Heart left ventricle (tissue), 16 donors: ENCODE measurements around the gene HDGFL3. TPM values are rescaled to one million over a fixed set of nuclear protein-coding genes. Genes with fewer than 3 reads are reported as not detected.
"Not testable (repeated sequence)": the region's sequence is repeated elsewhere in the genome, so short reads cannot be mapped to it uniquely, and the experiment has no call there.

Experiments used
- ATAC-seq, 4 donors: fragments of 200-7000 bp; cut with Tn5 transposase; one replicate each; pipeline ENCODE4 v1.9.1; 2020 to 2022; ENCODE audit warnings: moderate library complexity in 4 of 4, mild to moderate bottlenecking in 3 of 4, moderate number of reproducible peaks in 1 of 4
- DNase-seq, 5 donors: peaks; one replicate each; pipeline ENCODE4 v3.0.0-alpha.2; 2020
- H3K27ac ChIP-seq, 12 donors: fragments of 200-600 bp; sonication (generic) in 4 of 12; one replicate each; pipeline versions ENCODE4 v1.5.0 to v1.8.0; 2016 to 2022; ENCODE audit warnings: mild to moderate bottlenecking in 2 of 12
- H3K27me3 ChIP-seq, 9 donors: fragments of 200-600 bp; sonication (generic) in 2 of 9; one replicate each; pipeline versions ENCODE4 v1.5.1 to v1.8.0; 2016 to 2022; ENCODE audit warnings: mild to moderate bottlenecking in 3 of 9
- H3K36me3 ChIP-seq, 9 donors: fragments of 200-600 bp; sonication (generic) in 2 of 9; one replicate each; pipeline versions ENCODE4 v1.5.0 to v1.8.0; 2018 to 2022; ENCODE audit warnings: mild to moderate bottlenecking in 2 of 9
- H3K4me1 ChIP-seq, 12 donors: fragments of 200-600 bp; sonication (generic) in 4 of 12; one replicate each; pipeline versions ENCODE4 v1.5.0 to v1.8.0; 2016 to 2022; ENCODE audit warnings: mild to moderate bottlenecking in 3 of 12
- H3K4me3 ChIP-seq, 12 donors: fragments of 200-600 bp; sonication (generic) in 4 of 12; one replicate each; pipeline versions ENCODE4 v1.5.0 to v1.8.0; 2017 to 2022; ENCODE audit warnings: mild to moderate bottlenecking in 9 of 12, moderate library complexity in 4 of 12
- H3K9me3 ChIP-seq, 12 donors: fragments of 200-600 bp; sonication (generic) in 4 of 12; one replicate each; pipeline versions ENCODE4 v1.5.0 to v1.8.0; 2016 to 2022; ENCODE audit warnings: mild to moderate bottlenecking in 1 of 12
- POLR2A ChIP-seq, 2 donors: fragments of 450-650 bp; IDR thresholded peaks; one replicate each; pipeline ENCODE4 v1.6.1; 2017; ENCODE audit warnings: antibody characterized with exemption in 2 of 2, mild to moderate bottlenecking in 2 of 2, moderate library complexity in 2 of 2
- WGBS, 4 donors: extraction: QIAGEN DNeasy Blood & Tissue Kit in 2 of 4; methylation state at CpG; one replicate each; pipeline versions ENCODE4 v1.1.5 to v1.1.7; 2013 to 2018; 5-methylcytosine and 5-hydroxymethylcytosine counted together
- intact Hi-C, 10 donors: fragments of 100-400 bp; cut with DNase I; formaldehyde crosslinking; loops; one replicate each; pipeline versions ENCODE4 v1.11.1 to v1.14.2; 2022
- polyA plus RNA-seq, 2 donors: library from polyadenylated mRNA; stranded (reverse); fragments of 200-250 nt; gene quantifications; one replicate each; pipeline ENCODE4 v1.2.3, GENCODE V29; 2013
- total RNA-seq, 9 donors: library from RNA; depleted of rRNA in 2 of 9; stranded (reverse); fragments of >200 nt in 2 of 9; fragmentation: NEBNext Ultra II Directional in 3 of 9; extraction: Animal tissue kit (Norgen Biotek cat#: 25700) in 3 of 9; gene quantifications; one replicate each; pipeline versions ENCODE4 v1.1.0 to v1.2.4, GENCODE V29; 2016 to 2023
- TF ChIP-seq, protein P1 (sequence below), 12 donors: fragments of 200-600 bp; sonication (generic) in 4 of 12; IDR thresholded peaks; one replicate each; pipeline versions ENCODE4 v1.5.0 to v1.8.0; 2018 to 2022; ENCODE audit warnings: antibody characterized with exemption in 12 of 12, mild to moderate bottlenecking in 5 of 12
- donor health status: ischemic (EF 13 %, LVEDD 7.1; RV severe dilation, severe dysfunction).
- donor health status: healthy with polysubstance abuse.
- donor health status: DM: no; HTN: yes; CAD: no.
- donor health status: DM: no; HTN: no; CAD: no.
- donor health status: ischemic (EF 25% LVEDD 6.9; RV normal size, moderate dysfunction).
- donor health status: ischemic (EF 25% LVEDD 5.7; RV mildly dilated, moderate dysfunction).
- donor health status: healthy.
- donor health status: DM: yes; HTN: yes; CAD: no.
- donor health status: ischemic (EF 35%, LVEDD 5.7; RV mildly dilated, moderate dysfunction).
- donor health status: nonischemic (EF 11% LVEDD 7.7; RV severe dilation, severe dysfunction).
- donor health status: DM: yes; HTN: yes; CAD: no.
- donor health status: PGD.
- donor health status: ischemic (EF 29% LVEDD 5.4; RV normal size, mild dysfunction).
- donor health status: nonischemic (EF 23%, LVEDD 6.1; RV moderate dilation, normal function).

Gene HDGFL3
- total and polyA plus RNA-seq, 11 donors: 9.6 to 50.7 (median 33.9) TPM

DNA sequence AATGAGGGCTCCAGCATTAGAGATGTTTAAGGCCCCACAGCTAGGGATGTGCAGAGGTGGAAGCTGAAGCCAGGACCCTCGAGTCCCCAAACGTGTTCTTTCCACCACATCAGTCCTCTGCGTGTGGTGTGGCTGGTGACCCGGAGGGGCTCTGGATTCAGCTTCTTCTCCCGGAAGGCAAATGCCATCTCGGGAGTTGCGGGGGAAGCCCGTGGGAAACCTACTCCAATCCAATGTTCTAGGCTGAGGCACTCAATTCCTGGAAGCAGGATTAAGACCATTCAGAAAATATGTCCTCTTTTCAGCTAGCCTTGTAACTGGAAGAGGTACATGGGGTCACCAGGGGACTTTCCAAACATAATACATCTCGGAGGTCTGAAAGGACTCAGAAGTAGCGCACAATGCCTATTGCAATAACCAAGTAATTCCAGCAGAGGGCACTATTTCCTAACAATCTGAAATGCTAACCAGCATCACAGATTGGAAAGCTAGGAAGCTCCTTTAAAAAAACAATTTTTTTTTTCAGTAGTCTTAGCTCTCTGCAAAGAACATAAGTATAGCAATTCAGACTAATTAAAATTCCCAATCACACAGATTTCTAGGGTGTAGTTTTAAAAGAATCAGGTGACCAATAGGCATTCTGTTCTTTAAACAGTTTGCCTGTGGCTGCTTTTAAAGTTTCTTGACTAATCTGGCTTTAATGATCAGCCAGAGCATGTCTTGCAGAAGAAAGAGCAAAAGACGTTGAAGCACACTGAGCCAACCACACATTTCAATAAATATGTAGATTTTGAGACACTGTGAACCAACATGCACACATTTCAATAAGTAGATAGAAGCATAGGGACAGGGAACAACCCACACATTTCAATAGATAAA is 40.8 kb upstream of the HDGFL3 start:
- peaks cover 7 to 38% (median 24%) of the 10 kb centered on the region in 9 donors for H3K27me3 ChIP-seq
- WGBS, 4 donors: 23 to 35% (median 30%) methylated on average over 11 of the region's 11 CpGs

DNA sequence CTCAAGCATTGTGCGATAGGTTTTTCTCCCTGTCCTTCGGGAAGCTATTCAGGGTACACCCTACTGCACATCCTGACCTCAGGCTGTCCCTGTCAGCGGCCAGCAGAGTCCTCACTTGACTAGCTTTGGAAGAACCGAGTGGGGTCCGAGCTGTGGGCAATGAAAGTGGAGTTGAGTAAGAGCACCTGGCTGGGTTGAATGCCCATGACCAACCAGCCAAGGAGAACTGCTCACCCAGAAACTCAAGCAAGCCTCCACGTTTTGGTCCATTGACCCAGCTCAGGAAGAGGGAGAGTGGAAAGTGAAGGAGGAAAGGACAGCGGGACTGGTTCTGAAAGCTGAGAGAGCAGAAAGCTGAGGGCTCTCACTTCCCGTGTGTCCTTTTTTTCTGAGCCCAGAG is 36.0 kb upstream of the HDGFL3 start:
- Histone ChIP-seq H3K27me3 (peaks cover 7 to 31% (median 24%) of the 10 kb centered on the region in 9 donors), H3K9me3 (peaks cover 0 to 22% (median 0%) of the 10 kb centered on the region in 12 donors), H3K36me3 (no peaks in the 10 kb centered on the region), H3K27ac (no peak overlapping the region), H3K4me3 (no peak overlapping the region), H3K4me1 (peaks cover 0 to 3% (median 0%) of the 10 kb centered on the region in 12 donors)
- 66 to 78% (median 71%) methylated on average over 8 of the region's 8 CpGs for WGBS, 4 donors
- intact Hi-C loops: loop anchor here in 2 of 10 donors (10.0 kb wide), 3 partner anchors 131 to 791 kb away; no protein-coding TSS in a partner anchor
- TF ChIP-seq POLR2A (IDR thresholded peaks at IDR 0.05): no peak
- TF ChIP-seq, protein P1, sequence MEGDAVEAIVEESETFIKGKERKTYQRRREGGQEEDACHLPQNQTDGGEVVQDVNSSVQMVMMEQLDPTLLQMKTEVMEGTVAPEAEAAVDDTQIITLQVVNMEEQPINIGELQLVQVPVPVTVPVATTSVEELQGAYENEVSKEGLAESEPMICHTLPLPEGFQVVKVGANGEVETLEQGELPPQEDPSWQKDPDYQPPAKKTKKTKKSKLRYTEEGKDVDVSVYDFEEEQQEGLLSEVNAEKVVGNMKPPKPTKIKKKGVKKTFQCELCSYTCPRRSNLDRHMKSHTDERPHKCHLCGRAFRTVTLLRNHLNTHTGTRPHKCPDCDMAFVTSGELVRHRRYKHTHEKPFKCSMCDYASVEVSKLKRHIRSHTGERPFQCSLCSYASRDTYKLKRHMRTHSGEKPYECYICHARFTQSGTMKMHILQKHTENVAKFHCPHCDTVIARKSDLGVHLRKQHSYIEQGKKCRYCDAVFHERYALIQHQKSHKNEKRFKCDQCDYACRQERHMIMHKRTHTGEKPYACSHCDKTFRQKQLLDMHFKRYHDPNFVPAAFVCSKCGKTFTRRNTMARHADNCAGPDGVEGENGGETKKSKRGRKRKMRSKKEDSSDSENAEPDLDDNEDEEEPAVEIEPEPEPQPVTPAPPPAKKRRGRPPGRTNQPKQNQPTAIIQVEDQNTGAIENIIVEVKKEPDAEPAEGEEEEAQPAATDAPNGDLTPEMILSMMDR (IDR thresholded peaks at IDR 0.05): no peak
- ATAC-seq: no peak
- no peak for DNase-seq

More for the DNA sequence above, 40.8 kb upstream of the HDGFL3 start:
- Histone ChIP-seq H3K9me3 (no peaks in the 10 kb centered on the region), H3K27ac (no peak overlapping the region), H3K4me1 (peaks cover 0 to 3% (median 0%) of the 10 kb centered on the region in 12 donors), H3K4me3 (no peak overlapping the region), H3K36me3 (no peaks in the 10 kb centered on the region)
- DNase-seq (peak in 2 of 5 donors; percentile 11 to 19), ATAC-seq (peak in 1 of 4 donors; percentile 54)
- intact Hi-C loops: loop anchor here (1.0 to 10.0 kb wide), 12 partner anchors 126 to 786 kb away; no protein-coding TSS in a partner anchor
- TF ChIP-seq POLR2A (IDR thresholded peaks at IDR 0.05): no peak
- TF ChIP-seq, protein P1 (IDR thresholded peaks at IDR 0.05): peak; percentile 85 to 96 (median 94)

DNA sequence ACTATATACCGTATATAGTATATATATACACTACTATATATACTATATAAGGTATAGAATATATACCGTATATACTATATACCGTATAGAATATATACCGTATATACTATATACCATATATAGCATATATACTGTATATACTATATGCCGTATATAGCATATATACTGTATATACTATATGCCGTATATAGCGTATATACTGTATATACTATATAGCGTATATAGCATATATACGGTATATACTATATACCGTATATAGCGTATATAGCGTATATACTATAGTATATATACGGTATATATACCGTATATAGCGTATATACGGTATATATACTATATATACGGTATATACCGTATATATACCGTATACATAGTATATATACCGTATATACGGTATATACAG is 22.6 kb upstream of the HDGFL3 start:
- Histone ChIP-seq H3K9me3 (no peaks in the 10 kb centered on the region), H3K36me3 (no peaks in the 10 kb centered on the region), H3K4me3 (no peak overlapping the region), H3K27ac (no peak overlapping the region), H3K27me3 (no peaks in the 10 kb centered on the region), H3K4me1 (no peaks in the 10 kb centered on the region)
- TF ChIP-seq, protein P1 (IDR thresholded peaks at IDR 0.05): no peak
- no peak for TF ChIP-seq POLR2A (IDR thresholded peaks at IDR 0.05)
- ATAC-seq: no peak
- WGBS, 4 donors: 93 to 96% (median 93%) methylated on average over 21 of the region's 21 CpGs
- intact Hi-C loops: no loop called here
- no peak for DNase-seq

DNA sequence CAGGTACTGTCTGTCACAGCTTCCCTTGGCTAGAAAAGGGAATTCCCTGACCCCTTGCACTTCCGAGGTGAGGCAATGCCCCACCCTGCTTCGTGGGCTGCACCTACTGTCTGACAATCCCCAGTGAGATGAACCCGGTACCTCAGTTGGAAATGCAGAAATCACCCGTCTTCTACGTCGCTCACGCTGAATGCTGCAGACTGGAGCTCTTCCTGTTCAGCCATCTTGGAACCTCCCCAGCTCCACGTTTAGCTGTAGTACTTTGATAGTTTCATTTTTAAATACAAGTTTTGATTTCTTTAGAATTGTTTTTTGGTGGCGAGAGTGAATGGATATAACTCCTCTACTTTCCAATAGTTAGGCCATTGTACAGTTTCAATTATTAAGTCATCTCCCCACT is 17.8 kb upstream of the HDGFL3 start:
- peak overlapping the region in 1 of 12 donors; percentile 23 for H3K4me3 ChIP-seq
- no peak for TF ChIP-seq POLR2A (IDR thresholded peaks at IDR 0.05)
- TF ChIP-seq, protein P1 (IDR thresholded peaks at IDR 0.05): no peak
- WGBS, 4 donors: 78 to 82% (median 79%) methylated on average over 9 of the region's 9 CpGs
- H3K27ac ChIP-seq: no peak overlapping the region
- peaks cover 0 to 6% (median 0%) of the 10 kb centered on the region in 12 donors for H3K9me3 ChIP-seq
- intact Hi-C loops: no loop called here
- H3K27me3 ChIP-seq: no peaks in the 10 kb centered on the region
- DNase-seq: no peak
- H3K36me3 ChIP-seq: no peaks in the 10 kb centered on the region
- no peaks in the 10 kb centered on the region for H3K4me1 ChIP-seq
- no peak for ATAC-seq

DNA sequence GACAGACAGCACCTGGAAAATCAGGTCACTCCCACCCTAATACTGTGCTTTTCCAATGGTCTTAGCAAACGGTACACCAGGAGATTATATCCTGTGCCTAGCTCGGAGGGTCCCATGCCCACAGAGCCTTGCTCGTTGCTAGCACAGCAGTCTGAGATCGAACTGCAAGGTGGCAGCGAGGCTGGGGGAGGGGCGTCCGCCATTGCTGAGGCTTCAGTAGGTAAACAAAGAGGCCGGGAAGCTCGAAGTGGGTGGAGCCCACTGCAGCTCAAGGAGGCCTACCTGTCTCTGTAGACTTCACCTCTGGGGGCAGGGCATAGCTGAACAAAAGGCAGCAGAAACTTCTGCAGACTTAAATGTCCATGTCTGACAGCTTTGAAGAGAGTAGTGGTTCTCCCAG is 14.2 kb upstream of the HDGFL3 start:
- H3K36me3 ChIP-seq, H3K9me3 ChIP-seq, DNase-seq, ATAC-seq, intact Hi-C loops, H3K4me3 ChIP-seq, H3K27ac ChIP-seq, H3K4me1 ChIP-seq, H3K27me3 ChIP-seq: not testable (repeated sequence)
- 95 to 99% (median 97%) methylated on average over 8 to 9 of the region's 9 CpGs for WGBS, 4 donors
